Loucy (cell line): ENCODE data around the gene PKD1L1.

ENCODE experiments used
- CTCF ChIP-seq: fragments of 200-600 bp; sonication (generic); conservative IDR thresholded peaks from 2 replicates; pipeline ENCODE4 v1.5.1; 2014; ENCODE audit warnings: mild to moderate bottlenecking, antibody characterized with exemption, low read length
- EZH2phosphoT487 ChIP-seq: fragments of 200-600 bp; IDR thresholded peaks from 2 replicates; pipeline ENCODE4 v1.6.1; 2018; ENCODE audit warnings: antibody characterized with exemption, mild to moderate bottlenecking, moderate library complexity, borderline replicate concordance

GRCh38 chr7:47875998-47876744 is 72.1 kb downstream of the PKD1L1 start:
- TF ChIP-seq CTCF (no peak), EZH2phosphoT487 (no peak)
